Suppressor macrophage treated with lipopolysaccharide for 1 hour (primary cell): Measurements from ENCODE around the gene OR52B4.
"Not testable (repeated sequence)": the region's sequence is repeated elsewhere in the genome, so short reads cannot be mapped to it uniquely, and the experiment has no call there.

Source experiments
- DNase-seq, 3 donors: peaks; one replicate each; pipeline ENCODE4 v3.0.0-alpha.2; 2020 to 2022

OR52B4 gene

DNA sequence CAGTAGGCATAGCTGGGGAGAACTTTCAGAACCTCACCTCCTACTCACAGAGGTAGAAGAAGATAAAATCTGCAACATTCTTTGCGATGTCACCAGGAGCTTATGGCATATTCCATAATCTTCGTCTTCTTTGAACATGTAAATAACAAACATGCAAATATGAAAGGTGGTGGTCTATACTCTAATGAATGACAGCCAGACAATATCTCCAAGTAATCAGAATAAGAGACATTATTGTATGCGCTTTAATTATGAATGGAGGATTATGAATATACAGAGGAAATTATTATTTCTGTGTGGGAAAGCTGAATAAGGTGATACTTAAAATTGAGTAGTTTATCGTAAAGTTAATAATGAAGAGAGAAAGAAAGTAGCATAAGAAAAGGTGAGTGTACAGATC lies at the start of gene OR52B4:
OR52B4 (minus strand) TSS at position 101 of the 400 bp plus-strand sequence; CDS start at position 10, 91 bp downstream.
- DNase-seq, result no peak

- DNase-seq, result no peak
These were observed 48.6 kb upstream of the OR52B4 start for GRCh38 chr11:4416816-4417215.

GRCh38 chr11:4416306-4416705 lies 48.1 kb upstream of the OR52B4 start:
- no peak for DNase-seq

DNA sequence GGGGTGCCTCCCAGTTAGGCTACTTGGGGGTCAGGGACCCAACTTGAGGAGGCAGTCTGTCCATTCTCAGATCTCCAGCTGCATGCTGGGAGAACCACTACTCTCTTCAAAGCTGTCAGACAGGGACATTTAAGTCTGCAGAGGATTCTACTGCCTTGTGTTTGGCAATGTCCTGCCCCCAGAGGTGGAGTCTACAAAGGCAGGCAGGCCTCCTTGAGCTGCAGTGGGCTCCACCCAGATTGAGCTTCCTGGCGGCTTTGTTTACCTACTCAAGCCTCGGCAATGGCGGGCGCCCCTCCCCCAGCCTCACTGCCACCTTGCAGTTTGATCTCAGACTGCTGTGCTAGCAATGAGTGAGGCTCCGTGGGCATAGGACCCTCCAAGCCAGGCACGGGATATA lies 38.0 kb upstream of the OR52B4 start:
- not testable (repeated sequence) for DNase-seq

GRCh38 chr11:4393858-4394223 lies 25.7 kb upstream of the OR52B4 start:
- no peak for DNase-seq

DNA sequence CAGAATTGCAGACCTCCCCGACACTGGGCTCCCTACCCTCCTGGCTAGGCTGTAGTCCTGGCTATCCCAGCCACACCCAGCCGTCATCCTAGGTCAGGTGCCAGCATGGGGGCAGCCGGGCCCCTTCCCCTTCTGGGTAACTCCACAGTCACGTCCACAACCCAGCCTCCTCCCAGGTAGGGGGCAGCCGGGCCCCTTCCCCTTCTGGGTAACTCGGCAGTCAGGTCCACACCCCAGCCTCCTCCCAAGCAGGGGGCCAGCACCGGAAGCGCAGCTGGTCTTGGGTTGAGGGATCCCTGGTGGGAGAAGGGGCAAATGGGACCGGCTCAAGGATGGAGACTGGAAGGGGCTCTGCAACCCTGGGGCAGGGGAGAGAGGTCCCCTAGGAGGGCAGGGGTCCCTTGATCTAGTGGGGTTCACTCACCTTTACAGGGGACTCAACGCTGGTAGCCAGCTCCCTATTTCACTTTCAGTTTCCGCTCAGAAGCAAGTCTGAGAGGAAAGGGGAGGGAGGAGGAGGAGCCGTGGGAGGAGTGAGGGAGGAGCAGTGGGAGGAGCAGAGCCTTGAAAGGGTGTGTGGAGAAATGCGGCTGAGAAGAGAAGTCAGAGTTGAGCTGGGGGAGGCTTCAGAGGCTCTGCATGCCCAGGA lies 25.1 kb upstream of the OR52B4 start, which contains the start of gene TRIM21:
TRIM21 (minus strand) TSS at position 494 of the 649 bp plus-strand sequence. CDS start 3,293 bp downstream, outside the sequence.
- DNase-seq, result peak; percentile 90 to 94 (median 92)

GRCh38 chr11:4388221-4388620 lies 20.0 kb upstream of the OR52B4 start:
- DNase-seq, result no peak

GRCh38 chr11:4385978-4386740 lies 18.0 kb upstream of the OR52B4 start:
- DNase-seq, result no peak

- DNase-seq, result no peak
These were observed 13.7 kb upstream of the OR52B4 start for GRCh38 chr11:4381901-4382300.

DNA sequence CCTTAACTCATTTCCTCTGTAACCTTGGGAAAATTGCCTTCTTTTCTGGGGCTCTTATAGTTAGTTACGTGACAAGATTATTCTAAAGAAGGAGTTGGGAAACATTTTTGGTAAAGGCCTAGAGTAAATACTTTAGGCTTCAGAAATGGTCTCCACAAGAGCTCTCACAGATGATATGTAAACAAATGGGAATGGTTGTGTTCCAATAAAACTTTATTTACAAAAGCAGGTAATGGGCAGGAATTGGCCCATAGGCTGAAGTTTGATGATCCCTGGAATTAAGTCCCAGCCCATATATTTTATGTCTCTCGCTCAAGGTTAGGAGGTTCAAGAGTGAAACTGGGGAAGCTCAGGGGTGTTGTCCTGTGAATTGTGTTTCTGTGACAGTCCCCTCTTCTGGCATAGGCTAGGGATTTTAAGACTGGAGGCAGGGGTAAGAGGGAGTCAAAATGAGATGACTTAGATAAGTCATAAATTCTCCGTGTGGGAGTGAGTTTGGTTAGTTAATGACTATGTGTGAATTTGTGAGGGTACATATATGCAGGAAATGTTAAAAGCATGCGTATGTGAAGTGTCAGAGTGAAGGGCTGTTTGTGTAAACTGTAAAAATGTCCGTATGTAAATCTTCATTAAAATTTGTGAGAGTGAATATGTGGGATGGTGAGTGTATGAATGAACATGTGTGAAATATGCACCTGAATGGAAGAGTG lies 7.4 kb upstream of the OR52B4 start:
- DNase-seq, result no peak

- no peak for DNase-seq
These were observed 2.0 kb upstream of the OR52B4 start for GRCh38 chr11:4370166-4370565.

GRCh38 chr11:4348142-4348541 lies 20.0 kb downstream of the OR52B4 start:
- not testable (repeated sequence) for DNase-seq

- not testable (repeated sequence) for DNase-seq
These were observed 22.8 kb downstream of the OR52B4 start for GRCh38 chr11:4345366-4345765.

DNA sequence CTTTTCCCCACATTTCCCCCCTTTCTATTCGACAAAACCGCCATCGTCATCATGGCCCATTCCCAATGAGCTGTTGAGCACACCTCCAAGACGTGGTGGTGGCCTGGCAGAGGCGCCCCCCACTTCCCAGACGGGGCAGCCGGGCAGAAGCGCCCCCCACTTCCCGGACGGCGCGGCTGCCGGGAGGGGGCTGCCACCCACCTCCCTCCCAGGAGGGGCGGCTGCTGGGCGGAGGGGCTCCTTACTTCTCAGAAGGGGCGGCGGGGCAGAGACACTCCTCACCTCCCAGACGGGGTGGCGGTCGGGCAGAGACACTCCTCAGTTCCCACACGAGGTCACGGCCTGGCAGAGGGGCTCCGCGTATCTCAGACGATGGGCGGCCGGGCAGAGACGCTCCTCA lies 33.8 kb downstream of the OR52B4 start:
- not testable (repeated sequence) for DNase-seq
